Endothelial cell of umbilical vein (primary cell): ENCODE data around the gene CBLB. TPM values are rescaled to one million over a fixed set of nuclear protein-coding genes. Genes with fewer than 3 reads are reported as not detected.

Source experiments
- BruUV-seq: library from RNA; stranded (reverse); fragments of 400-500 nt; replicated peaks from 2 replicates; lab custom pipeline; 2021; lab: Mats Ljungman, UMichigan
- CTCF ChIA-PET: fragments of 300-600, 350-600 bp; sonication (Branson Sonifier 250); formaldehyde crosslinking; loops from one replicate; lab custom pipeline; 2021; ENCODE audit warnings: antibody characterized with exemption, inconsistent platforms; lab: Charles Lee
- POLR2A ChIA-PET: fragments of 300-600, 350-600 bp; sonication (Branson Sonifier 250); formaldehyde crosslinking; loops from one replicate; lab custom pipeline; 2021; ENCODE audit warnings: antibody characterized with exemption, inconsistent platforms; lab: Charles Lee
- DNase-seq: peaks from one replicate; pipeline ENCODE4 v3.0.0-alpha.2; 2011; ENCODE audit warnings: low read depth, low spot score
- FAIRE-seq: peaks from 2 replicates; lab custom pipeline; 2011; peaks lifted over from hg19 to GRCh38; lab: Jason Lieb, UNC
- H2AFZ ChIP-seq: 2 replicates; pipeline ENCODE4 v1.6.0; 2012; ENCODE audit warnings: low read depth, low read length, control low read depth, inconsistent platforms
- H3K27ac ChIP-seq: 2 replicates; pipeline ENCODE4 v1.5.1; 2011; ENCODE audit warnings: low read depth, mild to moderate bottlenecking, control low read depth, low read length, moderate library complexity; ENCODE audit not compliant: insufficient read depth
- H3K27me3 ChIP-seq, 2 experiments: 2 replicates each; pipeline versions ENCODE4 v1.6.0 to v1.6.1; 2011; ENCODE audit warnings: low read length in 2 of 2, mixed read lengths in 1 of 2; ENCODE audit not compliant: control insufficient read depth in 2 of 2, insufficient read depth in 2 of 2
- H3K36me3 ChIP-seq, 2 experiments: 2 replicates in 1 of 2; 3 replicates in 1 of 2; pipeline ENCODE4 v1.5.1; 2011; ENCODE audit warnings: low read length in 2 of 2, mild to moderate bottlenecking in 1 of 2, moderate library complexity in 1 of 2; ENCODE audit not compliant: control insufficient read depth in 2 of 2, insufficient read depth in 2 of 2; ENCODE audit errors: extremely low read depth in 1 of 2
- H3K4me1 ChIP-seq: 3 replicates; pipeline ENCODE4 v1.5.1; 2011; ENCODE audit warnings: mild to moderate bottlenecking, low read length; ENCODE audit not compliant: control insufficient read depth, insufficient read depth; ENCODE audit errors: extremely low read depth
- H3K4me2 ChIP-seq: 2 replicates; pipeline ENCODE4 v1.6.1; 2011; ENCODE audit warnings: low read length, control low read depth, mixed read lengths; ENCODE audit not compliant: insufficient read depth
- H3K4me3 ChIP-seq, 3 experiments: fragments of 200-600 bp in 1 of 3; sonication (generic), shearing (Covaris generic) in 1 of 3; replicated peaks in 1 of 3; 2 replicates each; pipeline ENCODE4 v1.5.1; 2011 to 2016; ENCODE audit warnings: control low read depth in 3 of 3, low read length in 3 of 3, mild to moderate bottlenecking in 2 of 3, inconsistent platforms in 1 of 3, low read depth in 1 of 3, moderate library complexity in 1 of 3; ENCODE audit not compliant: insufficient read depth in 1 of 3
- H3K79me2 ChIP-seq: 2 replicates; pipeline ENCODE4 v1.6.0; 2012; ENCODE audit warnings: low read length, inconsistent platforms; ENCODE audit not compliant: control insufficient read depth, insufficient read depth
- H3K9ac ChIP-seq: replicated peaks from 2 replicates; pipeline ENCODE3; 2011; ENCODE audit warnings: low read length, control low read depth; ENCODE audit not compliant: insufficient read depth; ENCODE audit errors: extremely low read depth
- H3K9me1 ChIP-seq: replicated peaks from 3 replicates; pipeline ENCODE4 v1.6.0; 2011; ENCODE audit warnings: mild to moderate bottlenecking, low read length; ENCODE audit not compliant: control insufficient read depth, insufficient read depth; ENCODE audit errors: extremely low read depth
- H3K9me3 ChIP-seq: replicated peaks from 2 replicates; pipeline ENCODE4 v1.5.1; 2012; ENCODE audit warnings: low read length, inconsistent platforms; ENCODE audit not compliant: control insufficient read depth, insufficient read depth
- H4K20me1 ChIP-seq: replicated peaks from 2 replicates; pipeline ENCODE3; 2011; ENCODE audit warnings: mild to moderate bottlenecking, low read length; ENCODE audit not compliant: control insufficient read depth, insufficient read depth; ENCODE audit errors: extremely low read depth
- CTCF ChIP-seq, 2 donors: IDR thresholded peaks; 1 replicate in 1 of 2; 2 replicates in 1 of 2; pipeline ENCODE4 v1.5.1; 2011; ENCODE audit warnings: low read length in 2 of 2, mild to moderate bottlenecking in 2 of 2, moderate library complexity in 2 of 2, control low read depth in 1 of 2, inconsistent platforms in 1 of 2, low read depth in 1 of 2; ENCODE audit not compliant: insufficient read depth in 1 of 2; ENCODE audit errors: extremely low read depth in 1 of 2
- EZH2 ChIP-seq: IDR thresholded peaks from 2 replicates; pipeline ENCODE4 v1.6.1; 2012; ENCODE audit warnings: borderline replicate concordance, low read depth, mild to moderate bottlenecking, moderate library complexity, low read length, inconsistent platforms; ENCODE audit not compliant: severe bottlenecking
- FOS ChIP-seq: IDR thresholded peaks from 2 replicates; pipeline ENCODE4 v1.6.1; 2011; ENCODE audit warnings: mild to moderate bottlenecking, low read length, moderate library complexity, borderline replicate concordance; ENCODE audit not compliant: insufficient read depth
- GATA2 ChIP-seq: IDR thresholded peaks from 2 replicates; pipeline ENCODE4 v1.7.0; 2011; ENCODE audit warnings: low read depth, mild to moderate bottlenecking, moderate library complexity, mixed read lengths, low read length; ENCODE audit not compliant: insufficient read length, insufficient read depth
- JUN ChIP-seq: IDR thresholded peaks from 2 replicates; pipeline ENCODE4 v1.6.1; 2011; ENCODE audit warnings: borderline replicate concordance, low read depth; ENCODE audit not compliant: insufficient read length, insufficient read depth
- MAX ChIP-seq: IDR thresholded peaks from 2 replicates; pipeline ENCODE4 v1.6.1; 2011; ENCODE audit not compliant: insufficient read depth, insufficient read length
- MYC ChIP-seq: IDR thresholded peaks from one replicate; pipeline ENCODE4 v1.6.1; 2011; ENCODE audit warnings: mild to moderate bottlenecking, low read depth, low read length
- POLR2A ChIP-seq: IDR thresholded peaks from 2 replicates; pipeline ENCODE4 v1.6.1; 2012; ENCODE audit warnings: low read depth, mild to moderate bottlenecking, control low read depth, low read length
- POLR2AphosphoS5 ChIP-seq: IDR thresholded peaks from 2 replicates; pipeline ENCODE4 v1.6.1; 2012; ENCODE audit warnings: low read depth, mild to moderate bottlenecking, control low read depth, low read length, moderate library complexity; ENCODE audit not compliant: insufficient read depth
- dilution Hi-C: fragments of 300-500 bp; cut with MboI; formaldehyde crosslinking; loops from one replicate; pipeline ENCODE4 v1.15.0; 2019; ENCODE audit warnings: low sequenced_read_pairs; ENCODE audit not compliant: extremely low pct_ligation_motif_present
- intact Hi-C: fragments of 100-400 bp; cut with micrococcal nuclease; formaldehyde crosslinking; loops from one replicate; pipeline ENCODE4 v1.10.0; 2022
- polyA plus RNA-seq, 4 experiments: library from polyadenylated mRNA; depleted of rRNA in 3 of 4; stranded (reverse) in 3 of 4; unstranded in 1 of 4; fragments of >200 nt; gene quantifications; 2 replicates each; pipeline versions ENCODE4 v1.2.1 to v1.2.3, GENCODE V29; 2011 to 2012; ENCODE audit warnings: missing spikeins in 1 of 4
- total RNA-seq: library from RNA; stranded (reverse); gene quantifications from 2 replicates; pipeline ENCODE4 v1.2.3, GENCODE V29; 2021

Gene CBLB
- total and polyA plus RNA-seq, 2 donors (not counting 3 experiments of a cell fraction or from before 2014, with no cell fraction given) = 17.8 to 39.6 TPM

GRCh38 chr3:105813710-105814109, 55.1 kb downstream of the CBLB start:
- no peaks in the 10 kb centered on the region for H3K27me3 ChIP-seq
- no peak for FAIRE-seq
- ChIA-PET POLR2A (no interaction called here), CTCF (interaction anchor here (1.5 kb wide), 1 partner anchor 9 kb away, joined by 3 read pairs; no protein-coding TSS in a partner anchor)
- dilution Hi-C loops (no loop called here), intact Hi-C loops (no loop called here)
- no peak overlapping the region for H3K4me3 ChIP-seq
- H3K27ac ChIP-seq = no peak overlapping the region
- no TSS peak for BruUV-seq
- H3K4me2 ChIP-seq = no peak overlapping the region
- peaks cover 3% of the 10 kb centered on the region for H3K79me2 ChIP-seq
- H3K4me1 ChIP-seq = peaks cover 5% of the 10 kb centered on the region
- peaks cover 3% of the 10 kb centered on the region for H4K20me1 ChIP-seq
- H3K9me3 ChIP-seq = no peaks in the 10 kb centered on the region
- no peaks in the 10 kb centered on the region for H3K36me3 ChIP-seq
- TF ChIP-seq POLR2A (no peak), MAX (no peak), CTCF (IDR thresholded peaks at IDR 0.05; ENCODE audit: extremely low read depth in 1 of 2, insufficient read depth in 1 of 2, low read depth in 1 of 2, low read length in 2 of 2) (no peak), MYC (no peak), FOS (no peak), JUN (no peak), EZH2 (no peak), GATA2 (no peak), POLR2AphosphoS5 (no peak)
- H2AFZ ChIP-seq = no peak overlapping the region
- no peak for DNase-seq
- H3K9ac ChIP-seq = no peak overlapping the region
- H3K9me1 ChIP-seq = no peaks in the 10 kb centered on the region
